Measurements from ENCODE around the gene FNDC1.

GRCh38 chr6:159249128-159249527 is 79.9 kb downstream of the FNDC1 start:
- no peak for TF ChIP-seq CTCF (IDR thresholded peaks at IDR 0.05)
- TF ChIP-seq EZH2 (IDR thresholded peaks at IDR 0.05) = no peak

All from neural progenitor cell (in vitro differentiated cells).